Stimulated activated CD4-positive, alpha-beta T cell treated with anti-CD3 and anti-CD28 coated beads, TNF-alpha, amount 100 ng/mL, for 4 hours (primary cell): ENCODE data around the gene JADE2.

Source experiments
- DNase-seq, 3 experiments: peaks; one replicate each; pipeline ENCODE4 v3.0.0-alpha.2; 2020; ENCODE audit warnings: low read depth in 3 of 3

JADE2 gene

DNA sequence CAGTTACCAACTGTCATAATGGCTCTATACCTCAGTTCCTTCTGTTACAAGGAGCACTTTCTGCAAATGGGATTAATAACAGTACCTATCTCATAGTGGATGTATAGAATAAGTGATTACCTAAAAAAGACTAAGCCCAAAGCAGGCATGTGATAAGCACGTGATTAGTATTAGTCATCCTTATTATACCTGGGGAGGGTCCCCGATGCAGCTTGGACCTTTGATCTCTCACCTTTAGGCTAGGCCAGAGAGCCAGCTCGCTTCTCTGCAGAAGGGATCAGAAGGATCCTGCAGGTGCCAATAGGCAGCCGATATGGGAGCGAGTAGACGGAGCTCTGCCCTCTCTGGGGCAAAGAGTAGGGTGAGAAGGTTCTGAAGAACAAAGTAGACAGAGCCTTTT lies 4.0 kb downstream of the JADE2 start:
- no peak for DNase-seq

DNA sequence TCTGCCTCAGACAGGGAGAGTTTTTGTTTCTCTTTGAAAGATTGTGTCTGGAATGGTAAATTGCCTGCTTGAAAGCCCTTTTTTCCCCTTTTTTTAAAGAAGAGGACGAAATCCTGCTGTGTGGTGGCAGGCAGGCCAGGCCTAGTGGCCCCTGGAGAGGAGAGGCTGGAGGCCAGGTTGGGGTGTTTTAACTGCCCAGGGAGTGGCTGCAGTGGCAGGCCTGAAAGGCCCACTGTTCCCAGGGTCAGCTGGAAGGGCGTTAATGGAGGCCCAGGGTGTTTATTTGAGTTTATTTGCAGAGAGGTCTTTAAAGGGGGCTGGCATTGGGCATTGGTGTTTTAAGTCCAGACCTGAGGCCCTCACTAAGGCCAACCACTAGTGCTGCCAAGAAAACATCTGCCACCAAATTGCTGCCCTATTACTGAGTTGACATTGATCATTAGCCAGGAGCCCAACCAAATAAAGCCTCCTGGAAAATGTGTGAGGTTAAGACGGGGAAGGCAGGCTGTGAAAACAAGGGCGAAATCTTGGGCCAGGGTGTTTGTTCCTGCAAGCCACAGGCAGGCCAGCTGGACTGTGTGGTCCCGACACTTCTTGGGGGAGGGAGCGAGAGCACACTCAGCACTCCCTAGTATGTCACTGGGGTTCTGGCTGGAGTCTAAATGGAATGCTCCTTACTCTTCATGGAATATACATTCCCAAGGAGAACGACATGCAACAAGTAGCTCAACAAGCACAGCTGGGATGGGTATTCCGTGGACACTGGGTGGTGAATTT lies 5.0 kb downstream of the JADE2 start:
- no peak for DNase-seq

DNA sequence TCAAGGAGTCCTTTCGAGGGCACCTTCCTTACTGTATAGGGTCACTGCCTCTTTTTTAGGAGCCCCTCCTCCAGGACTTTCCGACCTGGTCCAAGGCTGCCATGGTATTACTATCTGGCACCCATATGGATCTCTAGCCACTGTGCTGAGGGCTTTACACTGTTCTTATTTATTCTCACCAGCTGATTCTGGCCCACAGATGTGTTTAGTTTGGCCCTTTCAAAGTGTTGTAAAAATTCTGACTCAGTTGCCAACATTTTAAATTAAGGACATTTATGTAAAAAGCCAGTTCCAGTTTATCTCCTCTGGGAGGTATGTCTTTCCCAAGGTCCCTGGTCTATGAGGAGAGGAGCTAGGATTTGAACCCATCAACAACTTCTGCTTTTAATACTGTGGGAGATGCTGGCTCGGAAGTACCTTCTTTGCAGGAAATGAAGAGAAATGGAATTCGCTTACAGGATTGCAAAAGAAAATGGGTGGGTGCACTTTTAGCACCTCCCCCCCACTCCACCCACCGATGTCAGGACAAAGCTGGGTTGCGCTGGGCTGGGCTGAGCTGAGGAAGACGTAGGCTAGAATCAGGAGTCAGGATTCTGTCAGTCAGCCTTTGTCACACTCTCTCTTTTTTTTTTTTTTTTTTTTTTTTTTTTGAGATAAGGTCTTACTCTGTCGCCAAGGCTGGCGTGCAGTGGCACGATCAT lies 7.8 kb downstream of the JADE2 start:
- DNase-seq = no peak

DNA sequence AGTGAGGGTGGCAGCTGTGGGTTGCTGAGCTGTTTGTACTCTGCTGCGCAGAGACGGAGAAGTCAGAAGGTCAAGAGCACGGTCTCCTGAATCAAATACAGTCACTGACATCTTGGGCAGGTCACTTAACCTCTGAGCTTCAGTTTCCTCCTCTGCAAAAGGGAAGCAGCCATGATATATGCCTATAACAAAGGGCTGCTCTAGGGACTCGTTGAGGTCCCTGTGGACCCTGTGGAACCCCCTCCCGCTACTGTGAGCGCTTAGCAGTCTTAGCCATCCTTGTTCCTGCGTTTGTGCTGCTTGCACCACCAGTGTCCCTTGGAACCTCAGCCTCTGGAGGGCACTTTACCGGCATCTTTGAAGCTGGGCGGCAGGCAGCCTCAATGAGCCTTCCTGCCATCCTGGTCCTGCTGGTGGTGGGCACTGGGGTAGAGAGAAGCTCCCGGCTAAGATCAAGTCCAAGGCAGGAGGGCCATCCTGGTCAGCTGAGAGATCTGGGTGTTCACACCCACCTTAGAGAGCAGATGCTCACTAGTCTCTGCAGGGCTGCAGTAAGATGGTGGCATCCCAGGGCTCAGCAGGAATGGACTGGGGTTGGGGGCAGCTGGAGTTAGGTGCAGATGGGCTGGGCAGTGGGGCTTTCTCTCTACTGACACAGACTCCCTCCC lies 8.7 kb downstream of the JADE2 start:
- no peak for DNase-seq

DNA sequence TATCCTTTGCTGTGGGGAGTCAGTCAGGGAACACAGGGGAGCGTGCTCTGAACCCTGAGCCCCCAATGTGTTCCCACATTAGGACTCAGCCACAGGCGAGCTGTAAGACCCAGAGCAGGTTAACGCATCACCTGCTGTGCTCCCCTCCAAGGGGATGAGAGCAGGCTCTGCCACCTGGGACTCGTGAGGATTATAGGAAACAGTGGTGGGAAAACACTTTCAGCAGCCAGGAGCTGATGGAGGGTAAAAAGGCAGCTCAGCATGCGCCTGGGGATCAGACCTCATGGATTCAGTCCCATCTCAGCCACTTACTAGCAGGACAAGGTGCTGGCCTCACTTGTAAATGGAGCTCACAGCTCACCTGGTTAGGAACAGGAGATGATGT lies 9.2 kb downstream of the JADE2 start:
- DNase-seq = no peak

DNA sequence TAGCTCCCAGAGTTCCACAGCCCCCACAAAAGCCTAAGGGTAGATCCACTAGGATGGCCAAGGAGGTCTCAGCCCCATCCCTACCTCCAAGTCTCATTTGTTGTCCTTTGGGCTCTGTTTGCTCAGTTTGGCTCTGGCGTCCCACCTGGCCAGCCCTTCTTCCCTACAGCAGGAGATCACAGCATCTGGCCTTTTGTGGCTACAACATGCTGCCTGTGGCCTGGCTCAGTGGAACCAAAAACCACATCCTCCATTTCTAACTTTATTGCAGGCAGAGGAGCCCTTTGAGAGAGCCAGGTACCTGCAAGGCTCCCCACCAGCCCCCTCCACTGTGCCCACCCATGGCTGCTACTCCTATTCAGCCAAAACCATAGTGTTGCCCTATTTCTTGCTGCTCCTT lies 11.4 kb downstream of the JADE2 start:
- DNase-seq = no peak

DNA sequence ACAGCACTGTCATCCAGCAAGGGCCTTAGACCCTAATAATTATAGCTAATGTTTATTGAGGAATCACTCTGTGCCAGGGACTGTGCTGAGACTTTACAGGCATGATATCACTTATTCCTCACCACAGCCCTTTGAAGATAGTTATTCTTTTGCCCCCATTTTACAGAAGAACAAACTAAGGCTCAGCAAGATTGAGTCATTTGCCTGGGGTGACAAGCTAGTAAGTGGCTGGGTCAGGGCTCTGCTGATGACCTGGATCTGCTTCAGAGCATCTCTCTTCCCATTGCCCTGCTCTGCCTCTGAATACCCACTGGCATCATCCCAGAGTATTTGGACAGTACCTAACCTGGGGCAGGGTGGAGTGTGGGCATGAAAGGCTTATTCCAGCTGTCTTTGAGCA lies 11.8 kb downstream of the JADE2 start:
- DNase-seq = no peak

DNA sequence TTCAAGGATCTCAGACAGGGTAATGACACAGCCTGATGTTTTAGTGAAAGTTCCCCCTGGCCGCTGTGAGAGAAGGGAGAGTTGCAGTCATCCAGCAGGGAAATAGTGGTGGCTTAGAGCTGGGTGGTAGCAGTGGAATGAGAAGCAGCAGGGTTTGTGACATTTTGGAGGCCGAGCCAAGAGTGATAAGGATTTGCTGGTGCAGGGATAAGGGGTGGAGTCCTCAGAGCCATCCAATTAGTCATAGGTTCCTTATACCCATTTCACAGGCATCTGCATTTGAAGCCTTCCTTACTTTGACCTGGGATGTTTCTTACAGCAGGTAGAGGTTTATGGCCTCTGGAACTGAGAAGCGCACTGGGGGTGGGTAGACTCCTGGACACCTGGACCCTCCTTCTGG lies 12.8 kb downstream of the JADE2 start:
- no peak for DNase-seq

DNA sequence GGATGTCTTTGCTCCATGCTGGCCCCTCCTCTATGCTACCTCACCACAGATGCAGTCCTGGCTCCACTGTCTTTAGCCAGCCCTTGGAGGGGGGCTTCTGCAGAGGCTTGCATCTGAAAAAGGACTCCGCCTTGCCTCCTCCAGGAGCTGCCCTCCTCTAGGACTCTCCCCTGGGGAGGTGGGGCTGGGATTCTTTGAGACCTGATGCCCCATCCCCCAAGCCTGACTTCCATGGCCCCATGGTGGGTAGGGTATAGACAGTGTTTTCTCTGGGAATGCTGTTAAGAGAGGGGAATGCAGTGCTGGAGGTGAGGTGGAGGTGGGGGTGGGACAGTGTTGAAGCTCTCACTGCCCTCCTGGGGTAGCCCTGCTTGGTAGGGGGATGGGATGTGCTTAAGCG lies 14.3 kb downstream of the JADE2 start:
- DNase-seq = no peak

DNA sequence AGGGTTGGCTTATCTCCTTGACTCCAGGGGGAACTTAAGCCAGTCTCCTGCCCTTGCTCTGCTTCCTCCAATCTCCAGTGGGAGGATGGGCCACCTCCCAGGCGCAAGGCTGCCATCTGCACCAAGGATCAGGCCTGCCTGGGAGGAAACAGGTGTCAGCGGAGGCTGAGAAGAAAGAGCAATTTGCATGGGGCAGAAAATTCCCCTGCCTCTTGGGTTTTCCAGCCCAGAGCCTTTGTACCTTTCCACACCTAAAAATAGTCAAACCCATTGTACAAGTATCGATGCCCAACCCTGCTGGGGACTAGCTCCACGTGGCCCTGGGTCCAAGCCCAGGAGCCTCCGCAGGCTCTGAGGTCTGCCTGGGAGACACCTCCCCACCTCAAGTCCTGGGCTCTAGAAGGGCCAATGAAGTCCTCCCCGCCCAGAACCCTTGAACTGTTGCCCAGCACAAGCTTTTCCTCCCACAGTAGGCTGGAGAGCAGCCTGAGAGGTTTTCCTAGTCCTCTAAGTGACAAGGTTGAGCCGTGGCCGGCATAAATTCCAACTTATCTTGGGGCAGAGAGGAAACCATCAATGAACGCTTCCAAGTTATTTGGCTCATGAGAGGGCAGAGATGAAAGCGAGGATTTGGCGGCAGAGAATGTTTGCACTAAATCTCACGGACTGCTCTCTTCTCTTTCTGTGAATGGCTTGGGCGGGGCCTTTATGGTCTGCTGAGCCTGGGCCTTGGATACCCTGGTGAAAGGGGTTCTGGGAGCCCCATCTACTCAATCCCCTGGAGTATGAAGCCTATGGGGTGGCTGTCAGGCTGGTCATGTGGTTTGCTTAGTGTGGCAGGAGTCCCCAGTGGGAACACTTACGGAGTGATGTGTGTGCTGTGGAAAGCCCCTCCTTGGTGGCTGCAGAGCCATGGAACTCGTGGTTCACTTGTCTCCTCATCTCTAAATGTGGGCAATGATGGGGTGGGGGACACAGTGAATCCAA lies 15.6 kb downstream of the JADE2 start:
- DNase-seq = no peak

DNA sequence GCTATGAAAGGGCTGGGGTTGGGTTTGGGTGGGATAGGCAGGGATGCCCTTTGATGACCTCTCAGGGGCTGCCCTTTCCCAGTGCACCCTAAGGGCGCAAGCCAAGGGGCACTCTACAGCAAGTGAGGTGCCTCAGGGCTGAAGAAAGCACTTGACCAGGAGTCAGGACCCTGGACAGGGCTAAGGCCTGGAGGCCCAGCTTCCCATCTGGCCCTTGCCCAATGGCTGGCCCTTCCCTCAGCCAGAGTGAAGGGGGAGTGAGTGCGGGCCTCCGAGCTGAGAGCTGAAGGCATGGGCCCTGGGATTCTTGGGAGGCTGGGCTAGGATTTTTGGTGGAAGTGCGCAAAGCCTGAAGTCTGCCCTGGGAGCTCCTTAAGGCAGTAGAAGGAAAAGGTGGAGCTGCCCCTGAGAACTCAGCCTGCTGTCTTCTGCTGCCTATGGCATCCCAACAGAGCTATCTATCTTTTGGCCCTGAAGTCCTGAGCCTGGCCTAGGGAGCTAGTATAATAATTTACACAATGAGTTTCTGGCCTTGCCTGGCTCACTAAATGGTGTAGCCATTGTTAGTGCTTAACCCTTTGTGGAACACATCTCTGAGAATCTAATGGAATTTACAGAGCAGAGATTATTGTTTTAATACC lies 16.4 kb downstream of the JADE2 start:
- DNase-seq = no peak

DNA sequence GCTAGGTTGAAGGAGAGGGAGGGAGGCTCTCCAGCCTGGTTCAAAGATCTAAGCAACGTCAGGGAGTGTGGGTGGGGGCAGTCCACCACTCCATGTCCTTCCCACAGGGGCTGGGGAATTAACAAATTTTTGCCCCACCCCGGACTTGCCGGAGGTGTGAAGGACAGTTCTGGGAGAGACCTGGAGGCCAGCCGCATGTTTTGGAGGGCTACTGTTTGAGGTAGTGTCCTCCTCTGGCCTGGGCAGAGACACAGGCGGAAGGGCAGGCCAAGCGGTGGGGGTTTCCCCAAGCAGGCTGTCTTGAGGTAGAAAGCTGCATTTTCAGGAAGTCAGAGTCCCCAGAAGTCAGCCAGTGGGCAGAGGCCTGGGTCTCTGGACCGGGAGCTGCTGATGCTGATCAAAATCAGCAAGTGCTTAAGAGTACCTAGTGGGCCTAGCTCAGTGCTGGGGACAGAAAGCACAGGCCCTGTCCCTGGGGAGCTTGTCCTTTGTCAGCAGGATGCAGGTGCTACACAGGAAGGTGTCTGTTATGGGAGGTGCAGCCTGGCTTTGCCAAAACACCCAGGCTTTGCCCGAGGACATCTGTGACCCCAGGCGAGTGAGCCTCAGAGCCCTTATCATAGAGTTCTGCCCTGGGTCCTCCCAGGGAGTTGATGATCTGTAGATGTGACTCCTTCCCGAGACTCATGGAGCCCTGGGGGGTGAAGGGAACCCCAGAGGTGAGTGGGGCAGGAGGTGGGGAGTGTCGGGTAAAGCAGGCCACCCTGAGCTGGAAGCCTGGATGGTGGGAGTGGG lies 18.5 kb downstream of the JADE2 start:
- peak in 1 of 3 experiments; percentile 22 for DNase-seq

DNA sequence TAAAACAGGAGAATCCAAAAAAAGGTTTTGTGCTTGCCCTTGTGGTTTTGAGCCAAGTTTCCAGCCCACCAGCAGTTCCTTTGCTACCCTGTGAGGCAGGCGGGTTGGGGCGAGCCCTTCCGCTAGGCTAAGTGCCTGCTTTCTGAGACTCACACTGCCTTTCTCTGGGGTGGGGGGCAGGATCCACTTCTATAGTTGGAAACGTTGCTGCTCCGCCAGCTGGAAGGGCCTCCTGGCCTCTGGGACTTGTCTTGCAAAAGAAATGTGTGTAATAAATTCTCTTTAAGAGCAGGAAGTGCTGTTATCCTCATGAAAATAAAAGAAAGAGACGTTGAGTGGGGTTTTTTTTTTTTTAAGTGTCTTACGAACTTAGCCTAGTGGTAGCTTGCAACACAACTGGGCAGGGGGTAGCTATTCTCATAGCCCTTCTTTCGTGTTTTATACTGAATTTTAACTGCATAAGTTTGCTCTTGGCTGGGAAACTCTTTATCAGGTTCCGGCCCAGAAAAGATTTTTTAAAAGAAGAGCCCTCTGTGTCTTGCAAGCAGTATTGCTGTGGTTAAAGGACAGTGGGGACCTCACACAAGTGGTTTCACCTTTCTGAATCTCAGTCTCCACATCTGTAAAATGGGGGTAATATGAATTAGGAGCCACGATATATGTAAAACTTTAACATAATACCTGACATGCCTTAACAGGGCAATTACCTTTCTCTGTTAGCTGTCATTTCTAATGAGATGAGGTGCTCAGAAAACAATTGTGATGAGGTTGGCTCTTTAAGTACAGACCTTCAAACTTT lies 19.8 kb downstream of the JADE2 start:
- no peak for DNase-seq

DNA sequence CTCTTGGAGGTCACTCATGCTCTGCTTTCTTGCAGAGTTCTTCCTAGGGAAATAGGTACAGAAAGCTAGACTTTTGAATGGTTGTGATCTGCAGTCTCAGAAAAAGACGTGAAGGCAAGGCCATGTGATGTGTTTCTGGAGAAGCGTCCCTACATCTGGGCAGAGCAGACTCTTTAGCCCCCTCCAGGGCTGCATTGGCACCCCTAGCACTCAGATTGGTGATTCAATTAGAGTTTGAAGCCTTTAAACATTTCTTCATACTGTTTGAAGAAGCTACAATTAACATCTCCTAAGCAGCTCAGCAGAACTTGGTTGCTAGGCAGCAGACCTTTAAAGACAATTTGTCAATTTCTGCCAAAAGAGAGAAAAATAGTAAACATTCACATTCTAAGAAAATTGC lies 21.6 kb downstream of the JADE2 start:
- DNase-seq = no peak

DNA sequence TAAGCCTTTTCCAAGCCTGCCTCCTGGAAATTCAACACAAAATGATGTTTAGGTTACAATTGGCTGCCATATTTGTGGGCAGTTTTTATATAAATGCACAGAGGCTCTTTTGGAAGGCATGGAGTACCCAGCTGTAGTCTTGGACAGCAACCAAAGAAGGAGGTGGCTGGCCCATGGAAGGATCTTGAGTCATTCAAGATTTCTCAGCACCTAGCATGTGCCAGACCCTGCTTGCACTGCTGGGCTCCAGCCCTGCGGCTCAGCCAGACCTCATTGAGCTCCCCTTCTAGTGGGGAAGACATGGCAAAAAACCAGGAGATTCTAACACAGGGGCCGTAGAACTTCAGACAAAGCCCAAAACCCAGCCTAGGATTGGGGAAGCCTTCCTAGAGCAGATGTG lies 22.1 kb downstream of the JADE2 start:
- no peak for DNase-seq

DNA sequence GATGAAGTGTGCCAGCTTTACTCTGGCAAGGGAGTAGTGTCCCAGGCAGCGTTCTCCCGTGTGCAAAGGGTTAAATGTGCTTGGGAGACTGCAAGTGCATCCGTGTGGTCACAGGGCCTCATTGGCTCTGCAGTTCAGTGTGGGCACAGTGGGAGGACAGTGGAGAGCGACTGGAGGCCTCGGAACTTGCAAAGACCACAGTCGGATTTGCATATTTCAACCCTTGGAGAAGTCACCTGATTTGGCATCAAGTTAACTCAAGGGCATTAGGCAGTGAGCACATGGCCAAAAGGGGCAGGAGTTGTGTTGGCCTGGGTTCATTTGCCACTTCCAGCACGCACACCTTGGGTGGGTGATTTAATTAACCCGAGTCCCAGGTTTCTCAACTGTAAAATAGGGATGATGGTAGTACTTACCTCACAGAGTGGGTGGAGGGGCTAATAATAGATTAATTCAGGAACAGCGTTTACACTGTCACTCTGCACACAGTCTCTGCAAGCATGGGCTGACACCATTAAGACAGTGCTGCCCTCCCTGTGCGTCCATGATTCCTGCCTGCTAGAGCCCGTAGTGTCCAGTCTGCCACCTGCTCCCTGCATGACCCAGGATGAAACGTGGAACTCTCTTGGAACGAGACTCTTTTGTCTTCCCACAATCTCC lies 22.7 kb downstream of the JADE2 start:
- no peak for DNase-seq

DNA sequence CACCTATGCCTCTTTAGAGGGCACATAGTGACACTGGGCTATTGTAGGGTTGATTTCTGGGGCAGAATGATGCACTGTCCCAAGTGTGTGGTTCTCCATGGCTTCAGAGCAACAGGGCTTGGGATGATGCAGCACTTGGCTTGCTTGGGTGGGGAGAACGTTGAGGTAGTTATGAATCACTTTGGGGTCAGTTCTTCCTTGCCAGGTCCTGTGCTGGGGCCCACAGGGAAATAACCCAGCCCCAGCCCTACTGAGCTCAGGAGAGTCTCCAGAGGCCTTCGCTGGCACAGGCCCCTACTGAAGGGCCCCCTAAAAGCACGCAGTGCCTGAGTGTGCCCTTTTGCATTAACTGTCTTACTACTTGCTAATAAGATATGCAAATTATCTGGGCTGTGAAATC lies 24.2 kb downstream of the JADE2 start:
- no peak for DNase-seq

DNA sequence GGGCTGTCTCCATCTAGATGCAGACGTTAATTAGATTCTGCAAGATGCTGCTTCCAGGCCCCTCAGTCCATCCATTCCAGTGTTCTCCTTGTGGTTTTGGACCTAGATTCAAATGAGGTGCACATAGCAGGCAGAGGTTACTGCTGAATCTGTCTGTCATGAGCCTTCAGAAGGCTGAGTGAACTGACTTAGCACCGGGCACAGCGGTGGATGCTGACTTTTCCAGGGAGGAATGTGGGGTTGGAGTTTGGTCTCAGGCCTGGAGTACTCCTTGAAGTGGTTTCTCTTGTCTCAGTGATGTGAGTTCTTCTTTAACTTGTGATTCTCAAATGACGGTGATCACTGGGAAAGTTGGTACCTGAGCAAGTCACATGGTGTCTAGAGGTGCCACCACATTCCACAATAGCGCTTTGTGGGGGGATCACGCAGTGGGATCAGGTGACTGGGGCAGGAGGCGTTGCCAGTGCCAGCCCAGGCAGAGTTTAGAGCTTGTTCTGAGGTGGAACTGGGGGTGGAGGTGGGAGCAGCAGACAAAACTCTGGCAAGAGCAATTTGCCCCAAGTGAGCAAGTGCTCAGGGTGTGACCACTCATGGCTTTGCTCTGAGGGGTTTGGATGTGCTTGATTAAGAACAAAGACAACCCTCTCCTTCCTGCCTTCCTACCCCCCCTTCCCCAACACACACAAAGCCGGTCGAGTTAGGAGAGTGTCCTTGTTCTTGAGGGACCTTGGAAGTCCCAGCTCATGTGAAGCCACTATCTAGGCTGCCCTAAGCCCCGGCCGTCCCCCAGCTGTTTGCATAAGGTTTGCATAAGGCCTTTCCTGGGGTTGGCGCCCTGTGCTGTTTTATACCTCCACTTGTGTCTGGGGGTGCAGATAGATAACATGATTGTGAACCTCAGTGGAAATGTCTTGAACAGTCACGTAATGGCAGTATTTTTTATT lies 25.1 kb downstream of the JADE2 start:
- DNase-seq = no peak
